K562 (cell line): Measurements from ENCODE around the gene ARFGEF3. TPM values are rescaled to one million over a fixed set of nuclear protein-coding genes. Genes with fewer than 3 reads are reported as not detected.

Source experiments
- BHLHE40 ChIP-seq: IDR thresholded peaks from 2 replicates; pipeline ENCODE4 v1.6.1; 2011; ENCODE audit warnings: low read length, improper control_type of control experiment
- CBX2 ChIP-seq: fragments of 200-600 bp; sonication (generic); IDR thresholded peaks from one replicate; pipeline ENCODE4 v1.6.1; 2012; ENCODE audit warnings: mild to moderate bottlenecking, low read length, inconsistent platforms; ENCODE audit not compliant: insufficient read depth, poor library complexity, severe bottlenecking
- CREBBP ChIP-seq: IDR thresholded peaks from one replicate; pipeline ENCODE4 v1.6.1; 2012; ENCODE audit warnings: low read depth, mild to moderate bottlenecking, control low read depth, inconsistent platforms, low read length
- CREM ChIP-seq: IDR thresholded peaks from 2 replicates; pipeline ENCODE4 v1.6.1; 2014; ENCODE audit warnings: antibody characterized with exemption, low read depth
- CXXC5 ChIP-seq: fragments of 250-450 bp; sonication (Bioruptor Pico); IDR thresholded peaks from 2 replicates; pipeline ENCODE4 v1.8.0; 2022; ENCODE audit warnings: inconsistent platforms, mild to moderate bottlenecking, moderate library complexity
- DDX20 ChIP-seq: fragments of 450-650 bp; IDR thresholded peaks from 2 replicates; pipeline ENCODE4 v1.6.1; 2016; ENCODE audit warnings: missing genetic modification characterization, low read depth, mild to moderate bottlenecking, missing compliant biosample characterization, moderate library complexity
- JUND ChIP-seq, 2 experiments: IDR thresholded peaks; 2 replicates in 1 of 2; 3 replicates in 1 of 2; pipeline ENCODE4 v1.6.1; 2011; ENCODE audit warnings: borderline replicate concordance in 2 of 2, low read depth in 2 of 2, low read length in 2 of 2, improper control_type of control experiment in 1 of 2, missing biosample characterization in 1 of 2, missing genetic modification characterization in 1 of 2, missing genetic modification reagents in 1 of 2
- KDM2B ChIP-seq: fragments of 250-450 bp; sonication (Bioruptor Pico); IDR thresholded peaks from 2 replicates; pipeline ENCODE4 v1.8.0; 2021; ENCODE audit warnings: mild to moderate bottlenecking, moderate library complexity
- KDM4B ChIP-seq, 2 experiments: fragments of 450-650 bp in 1 of 2; sonication (generic) in 1 of 2; IDR thresholded peaks; 2 replicates each; pipeline ENCODE4 v1.6.1; 2016 to 2017; ENCODE audit warnings: borderline replicate concordance in 2 of 2, antibody characterized with exemption in 1 of 2, low read depth in 1 of 2, mild to moderate bottlenecking in 1 of 2
- KHSRP ChIP-seq: fragments of 450-650 bp; IDR thresholded peaks from 2 replicates; pipeline ENCODE4 v1.6.1; 2017
- NCOA6 ChIP-seq: fragments of 450-650 bp; IDR thresholded peaks from 2 replicates; pipeline ENCODE4 v1.6.1; 2017; ENCODE audit warnings: mild to moderate bottlenecking
- NFE2 ChIP-seq: IDR thresholded peaks from 2 replicates; pipeline ENCODE4 v1.6.1; 2014; ENCODE audit warnings: antibody characterized with exemption, low read depth
- RFX7 ChIP-seq: fragments of 250-450 bp; sonication (Bioruptor Pico); IDR thresholded peaks from 2 replicates; pipeline ENCODE4 v1.5.1; 2021; ENCODE audit warnings: mild to moderate bottlenecking
- TCF7 ChIP-seq: sonication (generic); IDR thresholded peaks from 2 replicates; pipeline ENCODE4 v1.6.1; 2016; ENCODE audit warnings: antibody characterized with exemption, borderline replicate concordance
- YY1 ChIP-seq, 3 experiments: IDR thresholded peaks; 2 replicates each; pipeline ENCODE4 v1.6.1; 2011; ENCODE audit warnings: low read length in 2 of 3, mild to moderate bottlenecking in 2 of 3, moderate library complexity in 2 of 3, borderline replicate concordance in 1 of 3, control low read depth in 1 of 3, low read depth in 1 of 3; ENCODE audit not compliant: insufficient read depth in 3 of 3, insufficient replicate concordance in 2 of 3, control insufficient read depth in 1 of 3, insufficient read length in 1 of 3; ENCODE audit errors: extremely low read depth in 1 of 3
- ZBTB8A ChIP-seq: fragments of 450-650 bp; IDR thresholded peaks from 2 replicates; pipeline ENCODE4 v1.6.1; 2018; ENCODE audit warnings: mild to moderate bottlenecking, moderate library complexity; ENCODE audit not compliant: partially characterized antibody
- ZFPM2 ChIP-seq: fragments of 250-450 bp; sonication (Bioruptor Pico); IDR thresholded peaks from 2 replicates; pipeline ENCODE4 v1.5.1; 2022; ENCODE audit warnings: mild to moderate bottlenecking
- ZNF431 ChIP-seq: sonication (generic); formaldehyde crosslinking; IDR thresholded peaks from 2 replicates; pipeline ENCODE4 v1.8.0; 2022; ENCODE audit warnings: mild to moderate bottlenecking, missing genetic modification reagents
- ZNF668 ChIP-seq: fragments of 250-450 bp; sonication (Bioruptor Pico); IDR thresholded peaks from 2 replicates; pipeline ENCODE4 v1.8.0; 2022; ENCODE audit warnings: mild to moderate bottlenecking, inconsistent platforms
- ZNF695 ChIP-seq: fragments of 450-650 bp; formaldehyde crosslinking; IDR thresholded peaks from 2 replicates; pipeline ENCODE4 v1.4.0; 2020; ENCODE audit warnings: mild to moderate bottlenecking, moderate library complexity
- ZNF830 ChIP-seq: fragments of 250-450 bp; sonication (Bioruptor Pico); IDR thresholded peaks from 2 replicates; pipeline ENCODE4 v1.5.0; 2021; ENCODE audit warnings: mild to moderate bottlenecking
- polyA plus RNA-seq, 8 experiments: library from polyadenylated mRNA; depleted of rRNA in 4 of 8; stranded (reverse) in 5 of 8; unstranded in 3 of 8; fragments of >200 nt; fragmentation: Nextera tagmentation in 2 of 8; fragmentation: Illumina TruSeq in 1 of 8; extraction: Ambion mirVana in 2 of 8; extraction: Trizol in 1 of 8; gene quantifications; 2 replicates each; pipeline versions ENCODE4 v1.2.1 to v1.2.3, GENCODE V29; 2011 to 2014; ENCODE audit warnings: inconsistent platforms in 1 of 8, missing spikeins in 1 of 8
- total RNA-seq, 7 experiments: library from RNA; depleted of rRNA in 6 of 7; stranded (reverse); fragments of >200 nt in 6 of 7; fragmentation: Illumina TruSeq in 2 of 7; extraction: Trizol in 2 of 7; gene quantifications; 2 replicates each; pipeline versions ENCODE4 v1.2.1 to v1.2.3, GENCODE V29; 2011 to 2021; ENCODE audit warnings: low replicate concordance in 1 of 7
- TF ChIP-seq, protein P1 (sequence below): fragments of 250-450 bp; sonication (Bioruptor Pico); IDR thresholded peaks from 2 replicates; pipeline ENCODE4 v1.5.0; 2022; ENCODE audit warnings: mild to moderate bottlenecking
- TF ChIP-seq, protein P2 (sequence below): sonication (generic); formaldehyde crosslinking; IDR thresholded peaks from 2 replicates; pipeline ENCODE4 v1.8.0; 2022; ENCODE audit warnings: missing genetic modification reagents, mild to moderate bottlenecking, moderate library complexity, borderline replicate concordance
- TF ChIP-seq, protein P3 (sequence below): fragments of 450-650 bp; formaldehyde crosslinking; IDR thresholded peaks from 2 replicates; pipeline ENCODE4 v1.4.0; 2020; ENCODE audit warnings: mild to moderate bottlenecking, moderate library complexity

ARFGEF3 gene
- total and polyA plus RNA-seq, 9 of the 15 experiments (the other 6 are each of a cell fraction or from before 2014, with no cell fraction given) = under 0.01 to 0.02 TPM; not detected in 7

DNA sequence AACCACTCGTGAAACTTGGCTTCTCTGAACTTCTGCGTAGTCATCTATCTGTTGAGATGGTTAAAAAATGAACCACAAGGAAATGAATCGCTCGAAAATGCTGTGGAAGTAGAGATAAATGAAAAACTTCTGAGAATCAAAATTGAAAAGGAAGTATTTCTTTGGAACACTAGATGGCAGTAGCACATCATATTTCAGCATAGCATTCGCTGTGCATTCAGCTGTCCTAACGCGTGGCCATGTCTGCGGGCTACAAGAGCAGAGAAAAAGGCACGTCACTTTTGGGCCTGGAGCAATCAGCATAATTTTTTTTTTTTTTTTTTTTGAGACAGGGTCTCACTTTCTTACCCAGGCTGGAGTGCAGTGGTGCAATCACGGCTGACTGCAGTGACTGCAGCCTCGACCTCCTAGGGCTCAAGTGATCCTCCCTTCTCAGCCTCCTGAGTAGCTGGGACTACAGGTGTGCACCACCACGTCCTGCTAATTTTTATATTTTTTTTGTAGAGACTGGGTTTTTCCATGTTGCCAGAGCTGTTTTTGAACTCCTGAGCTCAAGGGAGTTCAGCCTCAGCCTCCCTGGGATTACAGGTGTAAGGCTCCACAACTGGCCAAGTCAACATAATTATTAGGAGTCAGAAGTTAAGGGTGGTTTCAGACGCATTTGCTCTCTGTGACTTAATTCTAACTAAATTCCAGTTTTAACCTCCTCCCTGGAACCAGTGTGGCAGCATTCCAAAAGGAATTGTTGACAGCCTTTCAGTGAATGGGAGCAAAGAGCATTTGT is 45.7 kb upstream of the ARFGEF3 start (continued):
- TF ChIP-seq, protein P1, sequence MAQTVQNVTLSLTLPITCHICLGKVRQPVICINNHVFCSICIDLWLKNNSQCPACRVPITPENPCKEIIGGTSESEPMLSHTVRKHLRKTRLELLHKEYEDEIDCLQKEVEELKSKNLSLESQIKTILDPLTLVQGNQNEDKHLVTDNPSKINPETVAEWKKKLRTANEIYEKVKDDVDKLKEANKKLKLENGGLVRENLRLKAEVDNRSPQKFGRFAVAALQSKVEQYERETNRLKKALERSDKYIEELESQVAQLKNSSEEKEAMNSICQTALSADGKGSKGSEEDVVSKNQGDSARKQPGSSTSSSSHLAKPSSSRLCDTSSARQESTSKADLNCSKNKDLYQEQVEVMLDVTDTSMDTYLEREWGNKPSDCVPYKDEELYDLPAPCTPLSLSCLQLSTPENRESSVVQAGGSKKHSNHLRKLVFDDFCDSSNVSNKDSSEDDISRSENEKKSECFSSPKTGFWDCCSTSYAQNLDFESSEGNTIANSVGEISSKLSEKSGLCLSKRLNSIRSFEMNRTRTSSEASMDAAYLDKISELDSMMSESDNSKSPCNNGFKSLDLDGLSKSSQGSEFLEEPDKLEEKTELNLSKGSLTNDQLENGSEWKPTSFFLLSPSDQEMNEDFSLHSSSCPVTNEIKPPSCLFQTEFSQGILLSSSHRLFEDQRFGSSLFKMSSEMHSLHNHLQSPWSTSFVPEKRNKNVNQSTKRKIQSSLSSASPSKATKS (CRISPR knock-in tag) = no peak
- peak; percentile 14; the same call in 1 of the 2 replicates for TF ChIP-seq BHLHE40
- TF ChIP-seq NCOA6 = no peak
- peak; percentile 26; the same call in 1 of the 2 replicates for TF ChIP-seq JUND (IDR thresholded peaks at IDR 0.05; ENCODE audit: borderline replicate concordance, low read depth, low read length)
- no peak for TF ChIP-seq JUND (tag; IDR thresholded peaks at IDR 0.05; ENCODE audit: borderline replicate concordance, low read depth, low read length)
- TF ChIP-seq NFE2 = no peak
- no peak for TF ChIP-seq KDM2B
- TF ChIP-seq, protein P2, sequence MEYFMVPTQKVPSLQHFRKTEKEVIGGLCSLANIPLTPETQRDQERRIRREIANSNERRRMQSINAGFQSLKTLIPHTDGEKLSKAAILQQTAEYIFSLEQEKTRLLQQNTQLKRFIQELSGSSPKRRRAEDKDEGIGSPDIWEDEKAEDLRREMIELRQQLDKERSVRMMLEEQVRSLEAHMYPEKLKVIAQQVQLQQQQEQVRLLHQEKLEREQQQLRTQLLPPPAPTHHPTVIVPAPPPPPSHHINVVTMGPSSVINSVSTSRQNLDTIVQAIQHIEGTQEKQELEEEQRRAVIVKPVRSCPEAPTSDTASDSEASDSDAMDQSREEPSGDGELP (CRISPR knock-in tag) = peak; percentile 46; the same call in 1 of the 2 replicates
- TF ChIP-seq ZNF695 = no peak
- no peak for TF ChIP-seq ZBTB8A
- no peak for TF ChIP-seq KHSRP
- no peak for TF ChIP-seq CREBBP
- TF ChIP-seq DDX20 (tag) = no peak
- TF ChIP-seq ZNF431 (CRISPR knock-in tag) = no peak
- no peak for TF ChIP-seq KDM4B (IDR thresholded peaks at IDR 0.05; ENCODE audit: borderline replicate concordance in 2 of 2, low read depth in 1 of 2)
- peak; percentile 43; the same call in 1 of the 2 replicates for TF ChIP-seq CREM
- TF ChIP-seq YY1 (IDR thresholded peaks at IDR 0.05; ENCODE audit: borderline replicate concordance in 1 of 3, control insufficient read depth in 1 of 3, extremely low read depth in 1 of 3, insufficient read depth in 3 of 3, insufficient read length in 1 of 3, insufficient replicate concordance in 2 of 3, low read depth in 1 of 3, low read length in 2 of 3) = peak in 1 of 3 experiments; percentile 42
- TF ChIP-seq ZNF668 = no peak
- TF ChIP-seq, protein P3, sequence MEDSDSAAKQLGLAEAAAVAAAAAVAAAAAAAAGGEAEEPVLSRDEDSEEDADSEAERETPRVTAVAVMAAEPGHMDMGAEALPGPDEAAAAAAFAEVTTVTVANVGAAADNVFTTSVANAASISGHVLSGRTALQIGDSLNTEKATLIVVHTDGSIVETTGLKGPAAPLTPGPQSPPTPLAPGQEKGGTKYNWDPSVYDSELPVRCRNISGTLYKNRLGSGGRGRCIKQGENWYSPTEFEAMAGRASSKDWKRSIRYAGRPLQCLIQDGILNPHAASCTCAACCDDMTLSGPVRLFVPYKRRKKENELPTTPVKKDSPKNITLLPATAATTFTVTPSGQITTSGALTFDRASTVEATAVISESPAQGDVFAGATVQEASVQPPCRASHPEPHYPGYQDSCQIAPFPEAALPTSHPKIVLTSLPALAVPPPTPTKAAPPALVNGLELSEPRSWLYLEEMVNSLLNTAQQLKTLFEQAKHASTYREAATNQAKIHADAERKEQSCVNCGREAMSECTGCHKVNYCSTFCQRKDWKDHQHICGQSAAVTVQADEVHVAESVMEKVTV (CRISPR knock-in tag) = peak; percentile 87
- TF ChIP-seq ZNF830 (CRISPR knock-in tag) = no peak
- no peak for TF ChIP-seq RFX7
- no peak for TF ChIP-seq TCF7
- peak; percentile 25; the same call in 1 of the 2 replicates for TF ChIP-seq CXXC5 (CRISPR knock-in tag)
- no peak for TF ChIP-seq CBX2
- no peak for TF ChIP-seq ZFPM2 (CRISPR knock-in tag)
